HL-60 (cell line): ENCODE results near the gene WFIKKN2.

Source experiments
- DNase-seq, 2 experiments: peaks; one replicate each; pipeline ENCODE4 v3.0.0-alpha.2; 2010 to 2020; ENCODE audit warnings: low read depth in 1 of 2, low spot score in 1 of 2
- H3K27ac ChIP-seq: fragments of 250-450 bp; sonication (Bioruptor Pico); replicated peaks from 2 replicates; pipeline ENCODE4 v1.5.1; 2020; ENCODE audit warnings: mild to moderate bottlenecking, moderate library complexity
- H3K27me3 ChIP-seq: fragments of 250-450 bp; sonication (Bioruptor Pico); 2 replicates; pipeline ENCODE4 v1.5.1; 2021; ENCODE audit warnings: mild to moderate bottlenecking, moderate library complexity; ENCODE audit not compliant: insufficient read depth, poor library complexity, severe bottlenecking
- H3K4me3 ChIP-seq: replicated peaks from 2 replicates; pipeline ENCODE4 v1.5.1; 2011; ENCODE audit warnings: mild to moderate bottlenecking, control low read depth, low read length; ENCODE audit not compliant: insufficient read depth
- GABPA ChIP-seq: IDR thresholded peaks from 2 replicates; pipeline ENCODE4 v1.6.1; 2012; ENCODE audit warnings: low read depth
- POLR2AphosphoS5 ChIP-seq: IDR thresholded peaks from 2 replicates; pipeline ENCODE4 v1.6.1; 2012; ENCODE audit warnings: low read depth
- REST ChIP-seq: IDR thresholded peaks from 2 replicates; pipeline ENCODE4 v1.6.1; 2012; ENCODE audit warnings: low read depth; ENCODE audit not compliant: insufficient replicate concordance
- SPI1 ChIP-seq: IDR thresholded peaks from 2 replicates; pipeline ENCODE4 v1.6.1; 2012; ENCODE audit warnings: low read depth, mild to moderate bottlenecking, borderline replicate concordance
- TF ChIP-seq, protein P1 (sequence below): IDR thresholded peaks from one replicate; pipeline ENCODE4 v1.5.1; 2011; ENCODE audit warnings: low read length, control low read depth, inconsistent platforms; ENCODE audit not compliant: insufficient read depth

Gene WFIKKN2

GRCh38 chr17:50793007-50793406, 42.4 kb upstream of the WFIKKN2 start:
- Histone ChIP-seq H3K27me3 (no peaks in the 10 kb centered on the region), H3K27ac (peak overlapping the region; percentile 7; the same call in 1 of the 2 replicates), H3K4me3 (no peak overlapping the region)
- peak; percentile 32 for DNase-seq
- TF ChIP-seq SPI1 (no peak), POLR2AphosphoS5 (no peak), REST (no peak), GABPA (no peak)
- TF ChIP-seq, protein P1, sequence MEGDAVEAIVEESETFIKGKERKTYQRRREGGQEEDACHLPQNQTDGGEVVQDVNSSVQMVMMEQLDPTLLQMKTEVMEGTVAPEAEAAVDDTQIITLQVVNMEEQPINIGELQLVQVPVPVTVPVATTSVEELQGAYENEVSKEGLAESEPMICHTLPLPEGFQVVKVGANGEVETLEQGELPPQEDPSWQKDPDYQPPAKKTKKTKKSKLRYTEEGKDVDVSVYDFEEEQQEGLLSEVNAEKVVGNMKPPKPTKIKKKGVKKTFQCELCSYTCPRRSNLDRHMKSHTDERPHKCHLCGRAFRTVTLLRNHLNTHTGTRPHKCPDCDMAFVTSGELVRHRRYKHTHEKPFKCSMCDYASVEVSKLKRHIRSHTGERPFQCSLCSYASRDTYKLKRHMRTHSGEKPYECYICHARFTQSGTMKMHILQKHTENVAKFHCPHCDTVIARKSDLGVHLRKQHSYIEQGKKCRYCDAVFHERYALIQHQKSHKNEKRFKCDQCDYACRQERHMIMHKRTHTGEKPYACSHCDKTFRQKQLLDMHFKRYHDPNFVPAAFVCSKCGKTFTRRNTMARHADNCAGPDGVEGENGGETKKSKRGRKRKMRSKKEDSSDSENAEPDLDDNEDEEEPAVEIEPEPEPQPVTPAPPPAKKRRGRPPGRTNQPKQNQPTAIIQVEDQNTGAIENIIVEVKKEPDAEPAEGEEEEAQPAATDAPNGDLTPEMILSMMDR: no peak

DNA sequence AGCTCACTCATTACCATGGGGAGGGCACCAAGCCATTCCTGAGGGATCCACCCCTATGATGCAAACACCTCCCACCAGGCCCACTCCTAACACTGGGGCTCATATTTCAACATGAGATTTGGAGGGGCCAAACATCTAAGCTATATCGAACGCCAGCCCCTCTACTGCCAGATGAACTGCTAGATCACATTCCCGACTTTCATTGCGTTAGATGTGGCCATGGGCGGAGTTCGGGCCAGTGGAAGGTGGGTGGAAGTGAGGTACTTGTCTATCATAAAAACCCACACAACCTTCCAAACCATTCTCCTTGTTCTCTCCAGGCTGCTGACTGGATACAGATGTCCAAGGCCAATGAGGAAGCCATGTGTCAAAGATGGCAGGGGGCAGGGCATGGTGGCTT, 41.0 kb upstream of the WFIKKN2 start:
- TF ChIP-seq GABPA (no peak), SPI1 (no peak), REST (no peak), POLR2AphosphoS5 (no peak)
- TF ChIP-seq, protein P1: no peak
- no peak for DNase-seq
- Histone ChIP-seq H3K27me3 (no peaks in the 10 kb centered on the region), H3K27ac (no peak overlapping the region), H3K4me3 (no peak overlapping the region)

GRCh38 chr17:50797135-50797810, 38.1 kb upstream of the WFIKKN2 start:
- peak in 1 of 2 experiments; percentile 15 for DNase-seq
- Histone ChIP-seq H3K4me3 (no peak overlapping the region), H3K27me3 (no peaks in the 10 kb centered on the region), H3K27ac (no peak overlapping the region)
- TF ChIP-seq GABPA (no peak), REST (no peak), POLR2AphosphoS5 (no peak), SPI1 (no peak)
- TF ChIP-seq, protein P1: no peak
